ENCODE data around the gene PLCB1.

Gene PLCB1

GRCh38 chr20:8394308-8394945, 262.4 kb downstream of the PLCB1 start:
- no peak overlapping the region for H3K4me3 ChIP-seq (ENCODE audit: control insufficient read depth in 1 of 7, extremely low read depth in 1 of 7, insufficient read depth in 4 of 7, low read depth in 2 of 7, low read length in 6 of 7)
- peak in 2 of 3 donors; percentile 72 to 76 for DNase-seq
- ChIA-PET POLR2A (no interaction called here), CTCF (no interaction called here)
- H3K27me3 ChIP-seq (replicated peaks in 2 of 5; ENCODE audit: control insufficient read depth in 4 of 5, insufficient read depth in 5 of 5, low read length in 4 of 5), result no peaks in the 10 kb centered on the region
- peaks cover 0 to 4% (median 0%) of the 10 kb centered on the region in 5 experiments for H3K9me3 ChIP-seq (ENCODE audit: control extremely low read depth in 1 of 5, control insufficient read depth in 4 of 5, insufficient read depth in 2 of 5, low read depth in 1 of 5, low read length in 4 of 5)
- H3K36me3 ChIP-seq (ENCODE audit: control insufficient read depth in 4 of 4, insufficient read depth in 4 of 4, low read length in 3 of 4), result no peaks in the 10 kb centered on the region
- H3K4me1 ChIP-seq (ENCODE audit: control extremely low read depth in 1 of 4, control insufficient read depth in 4 of 4, insufficient read depth in 4 of 4, low read length in 3 of 4), result peaks cover 0 to 23% (median 20%) of the 10 kb centered on the region in 4 experiments
- WGBS (ENCODE audit: insufficient coverage), result 100% methylated on average over 1 of the region's 2 CpGs
- no peak overlapping the region for H3K27ac ChIP-seq (ENCODE audit: insufficient read depth in 1 of 2, low read depth in 1 of 2, low read length in 2 of 2, poor library complexity in 1 of 2, severe bottlenecking in 2 of 2)

- peak in 2 of 3 donors; percentile 69 to 83 for DNase-seq
- peaks cover 0 to 4% (median 0%) of the 10 kb centered on the region in 5 experiments for H3K9me3 ChIP-seq (ENCODE audit: control extremely low read depth in 1 of 5, control insufficient read depth in 4 of 5, insufficient read depth in 2 of 5, low read depth in 1 of 5, low read length in 4 of 5)
- no peaks in the 10 kb centered on the region for H3K36me3 ChIP-seq (ENCODE audit: control insufficient read depth in 4 of 4, insufficient read depth in 4 of 4, low read length in 3 of 4)
- no peaks in the 10 kb centered on the region for H3K27me3 ChIP-seq (replicated peaks in 2 of 5; ENCODE audit: control insufficient read depth in 4 of 5, insufficient read depth in 5 of 5, low read length in 4 of 5)
- peak overlapping the region in 2 of 7 experiments; percentile 0 to 8 for H3K4me3 ChIP-seq (ENCODE audit: control insufficient read depth in 1 of 7, extremely low read depth in 1 of 7, insufficient read depth in 4 of 7, low read depth in 2 of 7, low read length in 6 of 7)
- no CpG with 5 or more reads among the region's 2 CpGs for WGBS (ENCODE audit: insufficient coverage)
- CTCF ChIA-PET, result no interaction called here
- H3K27ac ChIP-seq (ENCODE audit: insufficient read depth in 1 of 2, low read depth in 1 of 2, low read length in 2 of 2, poor library complexity in 1 of 2, severe bottlenecking in 2 of 2), result peak overlapping the region in 1 of 2 experiments; percentile 28
- H3K4me1 ChIP-seq (ENCODE audit: control extremely low read depth in 1 of 4, control insufficient read depth in 4 of 4, insufficient read depth in 4 of 4, low read length in 3 of 4), result peaks cover 6 to 34% (median 30%) of the 10 kb centered on the region in 4 experiments
- POLR2A ChIA-PET, result no interaction called here
Observed at GRCh38 chr20:8395956-8396355, 263.9 kb downstream of the PLCB1 start.

- no peaks in the 10 kb centered on the region for H3K27me3 ChIP-seq (replicated peaks in 2 of 5; ENCODE audit: control insufficient read depth in 4 of 5, insufficient read depth in 5 of 5, low read length in 4 of 5)
- no peak overlapping the region for H3K4me3 ChIP-seq (ENCODE audit: control insufficient read depth in 1 of 7, extremely low read depth in 1 of 7, insufficient read depth in 4 of 7, low read depth in 2 of 7, low read length in 6 of 7)
- peak in 2 of 3 donors; percentile 26 to 31 for DNase-seq
- ChIA-PET POLR2A (no interaction called here), CTCF (interaction anchor here (0.9 kb wide), 1 partner anchor 11 kb away, joined by 3 read pairs; no protein-coding TSS in a partner anchor)
- 92% methylated on average over 2 of the region's 6 CpGs for WGBS (ENCODE audit: insufficient coverage)
- peaks cover 0 to 4% (median 0%) of the 10 kb centered on the region in 5 experiments for H3K9me3 ChIP-seq (ENCODE audit: control extremely low read depth in 1 of 5, control insufficient read depth in 4 of 5, insufficient read depth in 2 of 5, low read depth in 1 of 5, low read length in 4 of 5)
- H3K27ac ChIP-seq (ENCODE audit: insufficient read depth in 1 of 2, low read depth in 1 of 2, low read length in 2 of 2, poor library complexity in 1 of 2, severe bottlenecking in 2 of 2), result no peak overlapping the region
- peaks cover 10 to 39% (median 34%) of the 10 kb centered on the region in 4 experiments for H3K4me1 ChIP-seq (ENCODE audit: control extremely low read depth in 1 of 4, control insufficient read depth in 4 of 4, insufficient read depth in 4 of 4, low read length in 3 of 4)
- no peaks in the 10 kb centered on the region for H3K36me3 ChIP-seq (ENCODE audit: control insufficient read depth in 4 of 4, insufficient read depth in 4 of 4, low read length in 3 of 4)
Observed at GRCh38 chr20:8398263-8399051, 266.4 kb downstream of the PLCB1 start.

- H3K9me3 ChIP-seq (ENCODE audit: control extremely low read depth in 1 of 5, control insufficient read depth in 4 of 5, insufficient read depth in 2 of 5, low read depth in 1 of 5, low read length in 4 of 5), result peaks cover 0 to 4% (median 0%) of the 10 kb centered on the region in 5 experiments
- POLR2A ChIA-PET, result no interaction called here
- peaks cover 10 to 34% (median 27%) of the 10 kb centered on the region in 4 experiments for H3K4me1 ChIP-seq (ENCODE audit: control extremely low read depth in 1 of 4, control insufficient read depth in 4 of 4, insufficient read depth in 4 of 4, low read length in 3 of 4)
- H3K27ac ChIP-seq (ENCODE audit: insufficient read depth in 1 of 2, low read depth in 1 of 2, low read length in 2 of 2, poor library complexity in 1 of 2, severe bottlenecking in 2 of 2), result peak overlapping the region; percentile 50
- no peaks in the 10 kb centered on the region for H3K27me3 ChIP-seq (replicated peaks in 2 of 5; ENCODE audit: control insufficient read depth in 4 of 5, insufficient read depth in 5 of 5, low read length in 4 of 5)
- H3K36me3 ChIP-seq (ENCODE audit: control insufficient read depth in 4 of 4, insufficient read depth in 4 of 4, low read length in 3 of 4), result no peaks in the 10 kb centered on the region
- peak; percentile 78 to 96 (median 93) for DNase-seq
- H3K4me3 ChIP-seq (ENCODE audit: control insufficient read depth in 1 of 7, extremely low read depth in 1 of 7, insufficient read depth in 4 of 7, low read depth in 2 of 7, low read length in 6 of 7), result peak overlapping the region in 3 of 7 experiments; percentile 17 to 57 (median 40)
- CTCF ChIA-PET, result no interaction called here
Observed at GRCh38 chr20:8399947-8400346, 267.9 kb downstream of the PLCB1 start.

GRCh38 chr20:8400486-8400885, 268.4 kb downstream of the PLCB1 start:
- CTCF ChIA-PET, result interaction anchor here (0.8 to 1.8 kb wide), 3 partner anchors 10 to 13 kb away, joined by 3 to 7 read pairs (median 4); no protein-coding TSS in a partner anchor
- Histone ChIP-seq H3K4me3 (ENCODE audit: control insufficient read depth in 1 of 7, extremely low read depth in 1 of 7, insufficient read depth in 4 of 7, low read depth in 2 of 7, low read length in 6 of 7) (peak overlapping the region in 3 of 7 experiments; percentile 36 to 57 (median 40)), H3K36me3 (ENCODE audit: control insufficient read depth in 4 of 4, insufficient read depth in 4 of 4, low read length in 3 of 4) (no peaks in the 10 kb centered on the region), H3K9me3 (ENCODE audit: control extremely low read depth in 1 of 5, control insufficient read depth in 4 of 5, insufficient read depth in 2 of 5, low read depth in 1 of 5, low read length in 4 of 5) (peaks cover 0 to 4% (median 0%) of the 10 kb centered on the region in 5 experiments), H3K27ac (ENCODE audit: insufficient read depth in 1 of 2, low read depth in 1 of 2, low read length in 2 of 2, poor library complexity in 1 of 2, severe bottlenecking in 2 of 2) (peak overlapping the region; percentile 50), H3K27me3 (replicated peaks in 2 of 5; ENCODE audit: control insufficient read depth in 4 of 5, insufficient read depth in 5 of 5, low read length in 4 of 5) (no peaks in the 10 kb centered on the region), H3K4me1 (ENCODE audit: control extremely low read depth in 1 of 4, control insufficient read depth in 4 of 4, insufficient read depth in 4 of 4, low read length in 3 of 4) (peaks cover 10 to 34% (median 27%) of the 10 kb centered on the region in 4 experiments)
- WGBS (ENCODE audit: insufficient coverage), result no CpG with 5 or more reads among the region's 3 CpGs
- peak in 2 of 3 donors; percentile 57 to 59 for DNase-seq
- POLR2A ChIA-PET, result no interaction called here

GRCh38 chr20:8401556-8401955, 269.5 kb downstream of the PLCB1 start:
- Histone ChIP-seq H3K36me3 (ENCODE audit: control insufficient read depth in 4 of 4, insufficient read depth in 4 of 4, low read length in 3 of 4) (peaks cover 0 to 3% (median 0%) of the 10 kb centered on the region in 4 experiments), H3K27me3 (replicated peaks in 2 of 5; ENCODE audit: control insufficient read depth in 4 of 5, insufficient read depth in 5 of 5, low read length in 4 of 5) (no peaks in the 10 kb centered on the region), H3K27ac (ENCODE audit: insufficient read depth in 1 of 2, low read depth in 1 of 2, low read length in 2 of 2, poor library complexity in 1 of 2, severe bottlenecking in 2 of 2) (no peak overlapping the region), H3K9me3 (ENCODE audit: control extremely low read depth in 1 of 5, control insufficient read depth in 4 of 5, insufficient read depth in 2 of 5, low read depth in 1 of 5, low read length in 4 of 5) (peaks cover 0 to 4% (median 0%) of the 10 kb centered on the region in 5 experiments), H3K4me3 (ENCODE audit: control insufficient read depth in 1 of 7, extremely low read depth in 1 of 7, insufficient read depth in 4 of 7, low read depth in 2 of 7, low read length in 6 of 7) (no peak overlapping the region), H3K4me1 (ENCODE audit: control extremely low read depth in 1 of 4, control insufficient read depth in 4 of 4, insufficient read depth in 4 of 4, low read length in 3 of 4) (peaks cover 10 to 25% (median 19%) of the 10 kb centered on the region in 4 experiments)
- POLR2A ChIA-PET, result interaction anchor here (1.2 kb wide), 1 partner anchor 13 kb away, joined by 4 read pairs; no protein-coding TSS in a partner anchor
- CTCF ChIA-PET, result interaction anchor here (0.8 to 1.8 kb wide), 5 partner anchors 11 to 320 kb away, joined by 3 to 7 read pairs (median 3); no protein-coding TSS in a partner anchor
- DNase-seq, result no peak

Measured in common myeloid progenitor, CD34-positive (primary cell).